Central memory CD4-positive, alpha-beta T cell (primary cell): ENCODE measurements around the gene MRPS6.

ENCODE experiments used
- DNase-seq: peaks from one replicate; pipeline ENCODE4 v3.0.0; 2022
- total RNA-seq, 3 experiments: gene quantifications; one replicate each; lab custom pipeline; 2026; lab: John Stamatoyannopoulos, UW

MRPS6 gene
- 16.0 to 47.9 (median 38.4) reads per million in 3 experiments for total RNA-seq

DNA sequence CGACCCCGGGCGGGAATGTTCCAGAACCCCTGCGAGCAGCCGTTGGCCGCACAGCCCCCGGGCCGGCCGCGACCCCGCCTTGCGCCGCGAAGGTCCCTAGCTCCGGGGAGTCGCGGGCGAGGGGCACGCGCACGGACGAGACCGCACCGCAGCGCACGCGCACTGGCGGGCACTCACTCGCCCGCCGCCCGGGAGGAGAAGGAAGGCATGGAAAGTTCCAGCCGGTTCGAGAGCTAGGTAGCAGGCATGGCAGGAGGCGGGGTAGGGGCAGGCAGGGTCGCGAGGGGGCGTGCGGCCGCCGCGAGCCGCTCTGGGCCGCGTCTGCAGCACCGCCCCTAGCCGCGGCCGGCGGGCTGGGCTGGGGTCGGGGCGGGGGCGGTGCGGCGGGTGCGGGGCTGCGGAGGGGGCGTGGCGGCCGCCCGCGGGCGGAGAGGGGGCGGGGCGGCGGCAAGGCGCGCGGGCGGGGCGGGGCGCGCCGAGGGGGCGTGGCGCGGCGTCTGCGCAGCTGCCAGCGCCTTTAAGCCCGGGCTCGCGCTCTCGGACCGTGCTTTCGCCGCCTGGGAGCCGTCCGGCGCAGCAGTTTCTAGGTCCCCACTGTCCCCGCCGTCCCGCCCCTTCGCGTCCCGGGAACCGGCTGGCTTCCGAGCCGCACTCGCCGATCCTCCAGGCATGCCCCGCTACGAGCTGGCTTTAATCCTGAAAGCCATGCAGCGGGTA is at the start of gene MRPS6, which contains the start of gene SLC5A3:
MRPS6 (plus strand) TSS at position 547 of the 717 bp plus-strand sequence; CDS start at position 670, 123 bp downstream.
SLC5A3 (plus strand) TSS at position 547 of the 717 bp plus-strand sequence. CDS start 21,621 bp downstream, outside the sequence.
- DNase-seq = peak; percentile 63

DNA sequence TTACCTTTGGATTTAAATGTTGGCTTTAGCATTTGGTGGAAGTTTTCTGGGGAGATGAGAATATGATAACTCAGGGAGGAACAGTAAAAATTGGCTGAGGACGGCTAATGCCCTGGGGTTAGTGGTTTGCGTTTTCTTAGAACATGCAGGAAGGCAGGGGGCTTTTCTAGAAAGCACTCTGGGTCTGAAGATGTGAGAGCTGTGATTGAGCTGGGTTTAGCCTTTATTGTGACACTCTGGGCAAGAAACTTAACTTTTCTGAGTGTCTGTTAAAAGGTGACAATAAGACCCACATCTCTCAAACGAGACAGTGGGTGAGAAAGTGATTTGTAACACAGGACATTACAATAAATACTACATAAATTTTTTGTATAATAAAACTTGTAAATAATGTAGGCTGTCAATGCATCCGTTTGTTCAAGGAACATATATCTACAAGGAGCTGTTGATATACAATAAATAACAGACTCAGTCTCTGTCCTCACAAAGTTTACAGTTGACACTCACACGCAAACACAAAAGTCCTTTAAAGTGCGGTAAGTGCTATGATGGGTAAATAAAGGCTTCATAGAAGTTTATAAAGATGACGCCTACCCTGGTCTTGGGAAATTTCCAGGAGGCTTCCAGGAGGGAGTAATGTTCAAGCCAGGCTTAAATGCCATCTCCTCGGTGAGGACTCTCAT is 49.5 kb upstream of the MRPS6 start:
- DNase-seq = no peak

DNA sequence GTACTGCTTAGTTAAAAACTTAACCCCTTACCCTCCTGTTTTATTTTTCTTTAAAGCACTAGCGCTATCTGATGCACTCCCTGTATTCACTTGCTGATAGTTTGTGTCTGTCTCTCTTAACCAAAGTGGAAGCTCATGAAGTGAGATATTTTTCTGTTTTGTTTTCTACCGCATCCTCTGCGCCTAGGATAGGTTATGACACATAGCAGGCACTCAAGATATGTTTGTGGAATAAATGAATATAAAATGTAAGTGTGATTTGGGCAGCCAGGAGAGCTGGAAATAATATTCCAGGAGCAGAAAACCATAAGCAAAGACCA is 49.0 kb upstream of the MRPS6 start:
- DNase-seq = no peak

DNA sequence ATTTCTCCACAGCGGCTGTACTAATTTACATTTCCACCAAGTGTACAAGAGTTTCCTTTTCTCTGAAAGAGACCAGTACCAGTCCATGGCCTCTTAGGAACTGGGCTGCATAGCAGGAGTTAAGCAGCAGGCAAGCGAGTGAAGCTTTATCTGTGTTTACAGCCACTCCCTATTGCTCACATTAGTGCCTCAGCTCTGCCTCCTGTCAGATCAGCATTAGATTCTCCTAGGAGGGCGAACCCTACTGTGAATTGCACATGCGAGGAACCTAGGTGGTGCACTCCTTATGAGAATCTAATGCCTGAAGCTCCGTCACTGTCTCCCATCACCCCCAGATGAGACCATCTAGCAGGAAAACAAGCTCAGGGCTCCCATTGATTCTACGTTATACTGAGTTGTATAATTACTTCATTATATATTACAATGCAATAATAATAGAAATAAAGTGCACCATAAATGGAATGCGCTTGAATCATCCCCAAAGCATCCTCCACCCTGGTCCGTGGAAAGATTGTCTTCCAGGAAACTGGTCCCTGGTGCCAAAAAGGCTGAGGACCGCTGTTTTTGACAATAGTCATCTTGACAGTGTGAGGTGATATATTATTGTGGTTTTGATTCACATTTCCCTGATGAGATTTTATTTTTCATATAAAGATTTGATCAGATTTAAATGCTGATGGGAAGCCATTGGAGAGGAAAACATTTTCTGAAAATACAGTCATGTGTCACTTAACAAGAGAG is 45.5 kb upstream of the MRPS6 start:
- no peak for DNase-seq

DNA sequence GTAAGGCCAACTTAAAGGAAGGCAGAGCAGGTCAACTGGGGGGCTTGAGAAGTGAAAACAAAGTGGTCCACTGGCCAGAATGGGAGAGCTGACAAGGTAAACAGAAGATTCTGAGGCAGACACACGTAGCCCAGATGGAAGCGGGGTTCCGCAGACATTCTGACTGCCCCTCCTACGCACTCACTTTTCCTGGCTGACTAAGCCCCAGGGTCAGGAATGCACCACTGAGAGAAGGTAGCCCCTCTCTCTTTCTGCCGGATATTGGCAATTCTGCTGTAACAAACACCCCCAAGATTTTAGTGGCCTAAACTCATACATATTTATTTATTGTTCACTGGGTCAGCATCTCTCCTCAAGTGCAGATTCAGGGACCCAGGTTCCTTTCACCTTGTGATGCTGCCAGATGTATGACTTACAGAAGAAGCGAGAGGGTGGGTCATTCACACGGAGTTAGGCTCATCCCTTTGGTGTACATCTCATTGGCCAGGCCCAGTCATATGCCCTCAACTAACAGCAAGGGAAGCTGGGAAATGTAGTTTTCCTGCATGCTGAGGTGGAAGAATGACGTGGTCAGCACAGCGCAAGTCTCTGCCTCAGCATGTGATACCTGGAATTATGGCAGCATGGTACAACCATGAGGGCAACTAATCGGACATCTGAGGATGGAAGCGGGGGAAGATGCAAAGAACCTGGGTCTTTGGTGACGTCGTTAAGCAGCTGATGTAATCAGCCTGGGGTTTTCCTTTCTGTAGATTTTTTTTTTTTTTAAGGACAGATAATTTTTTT is 43.4 kb upstream of the MRPS6 start:
- DNase-seq = peak; percentile 41

DNA sequence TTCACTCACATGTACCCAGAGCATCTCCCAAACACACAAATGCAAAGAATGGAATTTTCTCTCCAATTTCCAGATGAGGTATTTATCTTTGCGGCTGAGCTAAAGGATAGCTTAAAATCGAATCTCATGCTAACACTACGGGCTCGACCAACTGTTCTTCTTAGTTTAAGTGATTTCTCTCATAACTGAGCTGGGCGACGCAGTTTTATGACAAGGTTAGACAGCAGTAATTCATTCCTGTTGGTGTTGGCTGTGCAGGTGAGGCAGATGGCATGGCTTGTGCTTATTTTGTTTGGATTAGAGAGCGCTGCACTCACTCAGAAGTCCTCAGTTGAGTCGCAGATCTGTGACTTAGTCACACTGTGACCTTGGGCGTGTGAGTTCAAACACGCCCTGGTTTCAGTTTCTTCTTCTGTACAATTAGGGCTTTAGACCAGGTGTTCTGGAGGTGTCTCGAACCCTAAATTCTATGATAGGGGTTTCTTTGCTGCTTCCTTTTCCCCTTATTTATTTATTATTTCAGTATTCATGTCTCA is 41.5 kb upstream of the MRPS6 start:
- DNase-seq = no peak

DNA sequence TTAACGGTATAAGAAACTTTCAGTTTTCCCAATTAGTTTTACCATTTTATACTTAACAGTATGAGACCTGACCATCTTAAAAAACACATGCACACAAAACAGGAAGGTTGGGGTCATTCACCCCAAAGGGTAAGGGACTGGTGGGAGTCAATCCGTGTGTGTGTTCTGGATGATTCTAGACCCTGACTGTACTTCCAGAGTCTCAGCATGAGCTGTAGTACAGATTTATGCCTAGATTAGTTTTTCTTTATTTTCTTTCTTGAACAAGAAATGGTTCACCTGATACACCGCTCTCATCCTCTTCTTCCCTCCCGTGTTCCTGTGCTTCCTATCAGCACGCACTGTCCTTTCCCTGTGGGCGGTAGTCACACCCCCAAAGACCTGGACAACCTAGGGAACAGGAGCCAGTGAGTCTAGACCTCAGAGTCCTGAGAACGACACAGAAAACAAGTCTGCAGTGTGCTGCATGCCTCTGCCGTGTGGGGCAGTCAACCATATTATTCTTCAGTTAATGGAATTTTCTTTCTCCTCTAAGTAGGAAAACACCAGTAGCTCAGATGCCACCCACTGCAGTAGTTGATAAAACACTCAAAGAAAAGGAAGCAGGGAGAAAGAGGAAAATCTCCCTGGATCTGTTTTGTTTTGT is 38.9 kb upstream of the MRPS6 start:
- DNase-seq = no peak

DNA sequence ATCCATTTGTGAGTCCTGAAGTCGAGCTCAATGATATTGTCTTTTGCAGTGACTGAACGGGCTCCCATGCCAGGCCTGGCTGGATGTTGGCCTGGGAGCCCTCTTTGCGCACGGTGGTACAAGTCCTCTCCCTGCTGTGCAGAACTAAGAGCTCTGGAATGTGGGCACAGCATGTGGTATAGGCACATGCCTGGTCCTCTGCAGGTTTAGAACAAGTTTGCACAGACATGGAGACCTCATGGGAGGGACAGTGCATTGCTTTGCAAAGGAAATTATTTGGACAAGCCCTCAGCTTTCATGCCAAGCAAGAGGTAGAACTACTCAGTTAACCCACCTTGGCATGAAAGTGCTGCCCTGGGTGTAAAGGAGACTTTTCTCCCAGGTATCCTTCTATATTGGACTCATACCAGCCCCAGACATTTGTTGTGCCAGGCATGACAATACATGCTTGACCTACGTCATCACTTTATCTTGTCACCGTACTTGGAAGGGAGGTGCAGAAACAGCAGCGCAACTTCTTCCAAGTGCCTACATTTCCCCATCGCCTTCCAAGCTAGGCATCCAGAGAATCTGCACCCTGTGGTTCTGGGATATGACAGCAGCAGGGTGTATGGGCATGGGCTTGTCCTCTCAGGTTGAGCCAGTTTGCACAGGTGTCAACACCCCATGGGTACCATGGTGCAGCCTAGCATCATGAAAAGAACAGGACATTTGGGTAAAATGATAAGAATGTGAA is 37.6 kb upstream of the MRPS6 start:
- no peak for DNase-seq

DNA sequence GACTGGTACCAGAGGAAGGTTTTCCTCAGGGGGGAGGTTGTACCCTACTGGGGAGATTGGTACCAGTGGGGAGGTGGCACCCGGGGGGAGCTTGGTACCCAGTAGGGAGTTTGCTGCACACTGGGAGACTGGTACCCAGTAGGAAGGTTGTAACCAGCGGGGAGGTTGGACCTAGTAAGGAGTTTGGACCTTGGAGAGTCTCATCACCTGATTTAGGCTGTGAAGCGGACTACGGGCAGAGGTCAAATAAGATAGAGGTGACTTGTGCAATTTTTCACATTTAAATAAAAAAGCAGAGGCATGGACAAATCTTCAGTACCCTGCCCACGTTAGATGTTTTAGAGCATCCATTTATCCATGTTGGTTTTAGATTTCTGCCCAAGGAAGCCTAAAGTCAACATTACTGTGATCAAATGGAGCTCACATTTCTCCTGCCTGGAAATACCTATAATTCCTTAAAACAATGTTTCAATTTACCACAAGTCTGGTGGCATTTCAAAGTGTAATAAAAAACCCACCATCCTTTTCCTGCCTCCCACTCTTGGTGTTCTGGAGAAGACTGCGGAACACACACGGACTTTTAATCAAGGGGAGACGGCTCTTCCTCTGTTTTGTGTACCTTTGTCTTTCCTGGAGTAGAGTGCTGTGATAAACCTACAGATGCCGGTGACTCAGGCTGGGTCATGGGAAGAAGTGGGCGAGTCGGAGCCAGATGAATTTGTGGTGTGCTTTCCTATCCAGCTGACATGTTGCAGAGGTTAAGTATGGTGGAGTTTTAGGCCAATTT is 36.2 kb upstream of the MRPS6 start:
- no peak for DNase-seq

DNA sequence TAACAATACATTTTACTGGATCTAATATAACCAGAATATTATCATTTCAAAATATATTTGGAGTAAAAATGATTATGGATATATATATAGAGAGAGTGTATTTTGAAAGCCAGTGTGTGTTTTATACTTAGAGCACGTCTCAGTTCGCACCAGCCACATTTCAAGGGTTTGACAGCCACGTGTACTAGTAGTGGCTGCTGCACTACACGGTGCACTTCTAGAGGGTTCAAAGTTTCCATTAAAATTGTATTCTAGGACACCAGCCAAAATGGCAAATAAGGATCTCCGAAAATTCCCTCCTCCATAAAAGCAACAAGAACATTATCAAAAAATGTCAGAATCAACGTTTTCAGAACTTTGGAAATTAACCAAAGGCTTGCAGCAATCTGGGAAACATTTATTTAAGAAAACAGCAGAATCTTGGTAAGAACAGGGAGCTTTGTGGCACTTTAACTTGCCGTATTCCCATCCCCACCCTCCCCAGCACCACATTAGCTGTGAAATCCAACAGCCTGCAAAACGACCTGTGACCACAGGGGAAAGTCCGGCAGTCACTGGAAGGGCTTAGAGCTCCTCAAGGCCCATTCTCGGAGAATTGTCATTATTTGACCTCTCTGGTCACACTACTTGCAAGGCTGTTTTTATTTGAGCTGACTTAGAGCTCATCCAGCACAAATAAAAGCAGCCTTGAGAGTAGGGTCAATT is 33.5 kb upstream of the MRPS6 start:
- no peak for DNase-seq

DNA sequence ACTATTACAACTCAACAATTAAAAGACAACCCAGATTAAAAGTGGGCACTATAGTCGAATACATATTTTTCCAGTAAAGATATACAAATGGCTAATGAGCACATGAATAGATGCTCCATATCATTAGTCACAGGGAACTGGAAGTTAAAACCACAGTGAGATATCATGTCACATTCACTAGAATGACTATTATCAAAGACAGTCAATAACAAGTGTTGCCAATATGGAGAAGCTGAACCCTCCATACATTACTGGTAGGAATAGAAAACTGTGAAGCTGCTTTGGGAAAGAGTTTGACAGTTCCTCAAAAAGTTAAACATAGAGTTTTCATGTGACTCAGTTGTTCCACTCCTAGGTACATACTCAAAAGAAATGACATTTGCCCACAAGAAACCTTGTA is 30.6 kb upstream of the MRPS6 start:
- DNase-seq = no peak

DNA sequence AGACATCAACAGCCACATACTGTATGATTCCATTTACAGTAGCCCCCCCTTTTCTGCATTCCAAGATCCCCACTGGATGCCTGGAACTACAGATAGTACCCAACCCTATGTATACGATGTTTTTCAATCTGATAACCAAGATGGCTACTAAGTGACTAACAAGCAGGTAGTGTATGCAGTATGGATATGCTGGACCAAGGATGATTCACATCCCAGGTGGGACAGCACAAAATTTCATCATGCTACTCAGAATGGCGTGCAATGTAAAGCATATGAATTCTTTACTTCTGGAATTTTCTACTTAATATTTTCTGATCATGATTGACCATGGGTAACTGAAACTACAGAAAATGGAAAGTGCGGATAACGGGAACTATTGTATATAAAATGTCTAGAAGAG is 30.0 kb upstream of the MRPS6 start:
- no peak for DNase-seq

DNA sequence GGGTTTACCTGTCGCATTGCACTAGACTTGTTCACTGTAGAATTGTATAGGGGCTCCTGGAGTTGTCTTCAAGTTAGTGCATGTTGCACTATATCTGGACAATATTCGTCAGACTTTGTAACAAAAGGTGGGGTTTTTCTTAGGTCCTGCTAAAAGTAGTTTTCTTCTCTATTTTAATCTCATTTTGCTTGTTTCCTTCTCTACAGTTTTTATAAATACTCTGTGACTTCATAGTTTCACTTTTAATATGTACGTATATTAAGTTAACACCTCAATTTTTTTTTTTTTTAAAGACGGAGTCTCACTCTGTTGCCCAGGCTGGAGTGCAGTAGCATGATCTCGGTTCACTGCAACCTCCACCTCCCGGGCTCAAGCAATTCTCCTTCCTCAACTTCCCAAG is 26.5 kb upstream of the MRPS6 start:
- no peak for DNase-seq

DNA sequence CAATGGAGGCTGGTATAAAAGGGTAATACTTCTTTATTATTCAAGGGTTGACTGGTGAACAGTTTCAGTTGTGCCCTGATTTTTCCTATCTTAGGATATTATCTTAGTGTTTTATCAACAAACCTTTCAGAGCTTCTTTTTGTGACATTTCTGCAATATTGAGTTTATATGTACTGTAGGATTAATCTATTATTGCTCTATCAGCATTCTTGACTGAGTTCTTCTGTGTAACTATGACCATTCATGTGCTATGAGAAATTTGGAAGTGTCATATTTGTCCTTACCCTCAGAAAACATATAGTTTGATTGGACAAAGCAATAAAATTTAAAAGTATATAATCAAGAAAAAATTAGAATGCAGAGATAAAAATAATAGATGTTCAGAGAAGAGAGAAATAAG is 25.5 kb upstream of the MRPS6 start:
- DNase-seq = no peak

DNA sequence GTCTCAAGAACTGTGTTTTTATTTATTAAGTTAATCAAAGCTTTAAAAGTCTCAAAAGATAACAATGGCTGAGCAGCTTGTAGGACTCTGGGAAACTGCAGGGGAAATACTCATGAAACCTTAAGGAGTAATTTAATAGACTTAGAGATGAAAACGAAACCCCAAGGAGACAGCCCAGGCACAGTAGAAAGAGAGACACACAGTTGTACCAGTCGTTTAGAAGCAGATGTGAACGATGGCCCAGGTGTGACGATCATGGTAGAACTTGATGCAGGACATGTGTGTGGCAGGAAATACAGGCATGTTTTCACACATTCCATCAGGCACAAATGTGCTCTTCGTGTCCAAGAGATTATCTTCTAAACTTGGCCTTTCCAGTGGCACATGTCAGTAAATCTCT is 21.2 kb upstream of the MRPS6 start:
- DNase-seq = no peak

DNA sequence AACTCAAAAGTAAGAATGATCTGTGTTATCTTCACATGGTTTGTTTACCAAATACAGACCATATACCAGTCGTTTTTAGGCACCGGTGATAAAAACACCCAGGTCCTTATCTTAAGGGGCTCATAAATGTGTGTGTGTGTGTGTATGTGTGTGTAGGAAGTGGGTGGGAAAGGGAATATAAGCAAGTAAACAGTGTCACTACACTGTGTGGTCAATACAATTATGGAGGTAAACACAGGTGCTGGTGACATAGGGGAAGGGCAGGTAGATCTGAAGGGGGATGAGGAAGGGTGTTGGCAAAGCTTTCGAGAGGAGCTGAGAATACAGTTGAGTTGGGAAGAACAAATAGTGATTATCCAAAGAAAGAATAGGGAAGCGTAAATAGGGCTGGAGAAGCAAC is 19.1 kb upstream of the MRPS6 start:
- DNase-seq = no peak

DNA sequence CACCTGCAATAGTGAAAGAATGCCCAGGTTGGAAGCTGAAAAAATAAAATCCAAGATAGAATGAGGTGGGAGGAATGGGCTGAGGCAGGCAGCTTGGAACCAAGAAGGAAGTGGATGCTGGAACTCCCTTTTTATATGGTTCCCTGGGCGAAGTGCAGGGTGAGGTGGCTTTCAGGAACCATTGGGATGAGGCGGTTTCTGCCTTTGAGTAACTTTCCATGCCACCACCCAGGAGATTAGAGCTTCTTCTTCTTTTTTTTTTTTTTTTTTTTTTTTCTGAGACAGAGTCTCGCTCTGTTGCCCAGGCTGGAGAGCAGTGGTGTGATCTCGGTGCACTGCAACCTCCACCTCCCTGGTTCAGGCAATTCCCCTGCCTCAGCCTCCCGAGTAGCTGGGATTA is 17.8 kb upstream of the MRPS6 start:
- no peak for DNase-seq

DNA sequence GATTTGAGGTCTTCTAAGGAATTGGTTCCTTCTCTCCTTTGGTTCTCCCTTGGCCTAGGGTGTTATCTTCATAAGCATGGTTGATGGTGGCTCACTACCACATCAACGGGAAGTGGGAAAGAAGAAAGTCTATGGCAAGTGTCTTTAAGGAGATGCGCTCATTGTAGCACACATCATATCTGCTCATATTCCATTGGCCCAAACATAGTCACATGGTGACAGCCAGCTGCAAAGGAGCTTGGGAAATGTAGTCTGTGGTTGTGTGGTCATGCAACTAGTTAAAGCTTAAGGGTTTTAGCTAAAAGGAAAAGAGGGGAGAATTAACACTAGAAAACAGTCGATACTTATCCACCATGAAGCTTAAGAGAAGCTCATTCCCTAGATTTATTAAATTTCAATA is 11.4 kb upstream of the MRPS6 start:
- no peak for DNase-seq

DNA sequence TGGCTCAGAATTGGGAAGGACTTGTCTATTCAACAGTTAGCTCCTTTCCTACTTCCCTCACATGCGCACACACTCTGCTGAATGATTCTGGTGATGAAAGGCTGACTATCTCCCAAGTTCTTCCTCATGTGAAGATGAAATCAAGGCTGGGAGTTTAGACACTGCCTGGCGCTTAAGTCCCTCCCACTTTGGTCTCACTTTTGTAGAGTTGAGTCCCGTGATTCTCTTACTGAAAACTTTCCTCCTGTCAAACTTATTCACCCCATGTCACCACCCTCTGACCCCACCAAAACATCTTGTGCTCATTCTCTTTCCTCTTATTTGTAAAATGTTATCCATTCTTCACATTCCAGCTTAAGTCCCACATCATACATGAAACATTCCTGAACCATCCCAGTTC is 8.4 kb upstream of the MRPS6 start:
- no peak for DNase-seq

DNA sequence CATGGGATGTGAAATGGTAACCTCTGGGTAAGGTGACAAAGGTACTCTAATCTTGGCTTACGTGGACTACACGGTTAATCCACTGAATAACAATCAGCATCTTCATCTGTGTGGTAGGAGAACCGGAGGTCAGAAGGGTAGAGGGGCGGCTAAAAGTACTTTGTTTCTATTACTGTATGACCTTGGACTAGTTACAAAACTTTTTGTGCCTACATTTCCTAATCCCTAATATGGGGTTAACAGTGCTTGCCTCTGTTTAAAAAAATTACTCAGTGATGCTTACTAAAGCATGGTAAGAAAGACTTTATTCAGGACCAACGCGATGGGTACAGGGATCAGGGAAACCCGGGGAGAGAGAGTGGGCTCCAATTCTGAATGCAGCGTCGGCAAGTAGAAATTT is 1.7 kb upstream of the MRPS6 start:
- no peak for DNase-seq
